Raji (cell line): ENCODE results near the gene HSCB.

Source experiments
- POLR2A ChIP-seq: IDR thresholded peaks from 2 replicates; pipeline ENCODE4 v1.6.1; 2011; ENCODE audit warnings: low read depth, low read length, control low read depth; ENCODE audit not compliant: insufficient read depth

Gene HSCB

DNA sequence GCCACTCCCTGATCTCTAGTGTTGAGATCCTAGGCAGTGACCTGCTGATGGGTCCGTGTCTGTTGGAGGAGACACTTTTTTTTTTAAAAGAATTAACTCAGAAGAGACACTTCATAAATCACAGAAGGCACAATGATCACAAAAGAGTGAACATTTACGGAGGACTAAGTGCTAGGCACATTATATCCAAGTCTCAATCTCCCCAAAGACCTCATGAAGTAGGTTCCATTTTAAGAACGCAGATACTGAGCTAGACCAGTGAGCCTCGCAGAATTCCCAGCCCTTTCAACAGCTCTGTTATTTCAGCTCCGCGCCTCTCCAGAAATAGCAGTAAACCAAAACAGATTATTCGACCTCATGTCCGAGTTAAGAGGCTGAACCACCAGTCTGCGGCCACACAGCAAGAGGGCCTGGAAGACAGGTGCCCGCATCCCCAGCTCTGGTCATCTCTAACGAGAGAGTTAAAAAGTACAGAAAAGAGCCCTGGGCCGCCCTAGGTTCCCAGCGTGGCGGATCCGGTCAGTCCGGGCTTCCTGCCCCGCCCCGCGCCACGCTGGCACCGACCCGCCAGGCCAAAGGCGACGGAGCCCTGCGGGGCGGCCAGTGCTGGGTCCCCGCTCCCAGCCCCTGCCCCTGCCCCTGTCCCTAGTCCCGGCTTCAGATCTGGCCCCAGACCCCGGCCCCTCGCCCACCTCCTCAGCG lies 57.9 kb downstream of the HSCB start:
- TF ChIP-seq POLR2A, result no peak

- TF ChIP-seq POLR2A, result peak; percentile 86
These were observed 58.6 kb downstream of the HSCB start, which contains the start of gene XBP1 for GRCh38 chr22:28800308-28801041. TSS of gene XBP1 (minus strand) at chr22:28800569.

GRCh38 chr22:28801845-28802594 lies 60.2 kb downstream of the HSCB start:
- 0 out of 2 replicates have a peak, but pooled peaks have one; percentile 13 for TF ChIP-seq POLR2A

- no peak for TF ChIP-seq POLR2A
These were observed 60.8 kb downstream of the HSCB start for GRCh38 chr22:28802595-28803123.
